GM19468 (cell line): ENCODE results near the gene WIPI1.

Experiments used
- ATAC-seq: cut with Tn5 transposase; IDR thresholded peaks from one replicate; pipeline ENCODE4 v1.9.1; 2021; ENCODE audit warnings: mild to moderate bottlenecking, moderate library complexity, moderate number of reproducible peaks; ENCODE audit not compliant: unreplicated experiment; ENCODE audit errors: extremely low read depth

The WIPI1 gene

DNA sequence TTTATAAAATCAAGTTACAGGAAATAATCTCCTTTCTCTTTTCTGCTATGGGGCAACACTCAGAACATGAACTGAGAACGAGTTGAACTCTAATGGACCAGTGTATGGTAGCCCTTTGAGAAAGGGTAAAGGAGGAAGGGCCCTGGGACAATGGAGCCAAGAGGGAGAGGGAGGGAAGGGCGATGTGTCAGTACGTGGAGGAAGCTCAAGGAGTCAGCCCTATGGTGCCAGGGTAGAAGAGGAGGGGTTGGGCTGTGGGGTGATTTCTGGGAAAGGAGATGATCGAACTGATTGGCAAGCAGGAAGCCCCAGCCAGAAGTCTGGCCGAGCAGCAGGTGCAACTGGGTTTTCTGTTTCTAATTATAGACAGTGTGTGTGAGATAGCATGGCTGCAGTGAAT lies 4.3 kb upstream of the WIPI1 start:
- no peak for ATAC-seq

DNA sequence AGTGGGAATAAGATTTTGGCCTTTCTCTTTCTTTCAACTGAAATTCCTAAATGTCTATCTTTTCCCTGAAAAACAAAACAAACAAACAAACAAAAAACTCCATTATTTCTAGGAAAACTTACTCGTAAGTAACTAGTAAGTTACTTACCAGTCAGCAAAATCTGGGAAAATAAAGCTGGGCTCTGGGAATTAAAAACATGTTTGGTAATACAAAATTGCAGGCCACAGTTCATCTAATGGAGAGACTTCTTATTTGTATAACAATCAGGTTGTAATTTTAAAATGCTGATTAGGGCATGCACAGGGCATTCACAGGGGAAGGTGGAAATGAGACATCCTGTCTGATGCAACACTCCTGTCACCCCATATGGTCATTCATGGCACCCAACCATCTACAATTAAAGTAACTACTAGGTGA lies 3.8 kb upstream of the WIPI1 start:
- no peak for ATAC-seq

GRCh38 chr17:68460715-68461114 lies 3.4 kb upstream of the WIPI1 start:
- ATAC-seq, result no peak

DNA sequence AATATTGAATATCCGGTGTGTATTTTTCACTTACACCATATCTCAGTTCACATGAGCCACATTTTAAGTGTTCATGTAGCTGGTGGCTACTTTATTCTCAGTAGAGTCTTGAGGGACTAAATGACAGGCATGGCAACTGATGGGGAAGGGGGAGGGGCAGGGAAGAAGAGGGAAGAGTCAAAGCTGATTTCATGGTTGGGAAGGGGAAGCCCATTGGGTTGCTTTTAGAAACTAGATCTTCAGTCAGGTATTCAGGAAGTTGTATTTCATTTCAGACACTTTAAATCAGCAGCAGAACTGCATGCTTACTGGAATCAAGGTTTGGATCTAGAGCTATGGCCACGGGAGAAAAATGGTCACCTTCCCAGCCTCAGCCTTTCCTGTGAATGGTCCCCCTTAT lies 2.9 kb upstream of the WIPI1 start:
- no peak for ATAC-seq

- peak; percentile 7 for ATAC-seq
Measured at GRCh38 chr17:68459037-68459639, 1.8 kb upstream of the WIPI1 start.

GRCh38 chr17:68458260-68459036 lies 1.2 kb upstream of the WIPI1 start:
- ATAC-seq, result no peak

- peak; percentile 72 for ATAC-seq
Measured at GRCh38 chr17:68457539-68458259, 403 bp upstream of the WIPI1 start.

- ATAC-seq, result no peak
Measured at GRCh38 chr17:68456339-68457167, 743 bp downstream of the WIPI1 start.

GRCh38 chr17:68455901-68456338 lies 1.4 kb downstream of the WIPI1 start:
- no peak for ATAC-seq

GRCh38 chr17:68453991-68454665 lies 3.2 kb downstream of the WIPI1 start:
- no peak for ATAC-seq

DNA sequence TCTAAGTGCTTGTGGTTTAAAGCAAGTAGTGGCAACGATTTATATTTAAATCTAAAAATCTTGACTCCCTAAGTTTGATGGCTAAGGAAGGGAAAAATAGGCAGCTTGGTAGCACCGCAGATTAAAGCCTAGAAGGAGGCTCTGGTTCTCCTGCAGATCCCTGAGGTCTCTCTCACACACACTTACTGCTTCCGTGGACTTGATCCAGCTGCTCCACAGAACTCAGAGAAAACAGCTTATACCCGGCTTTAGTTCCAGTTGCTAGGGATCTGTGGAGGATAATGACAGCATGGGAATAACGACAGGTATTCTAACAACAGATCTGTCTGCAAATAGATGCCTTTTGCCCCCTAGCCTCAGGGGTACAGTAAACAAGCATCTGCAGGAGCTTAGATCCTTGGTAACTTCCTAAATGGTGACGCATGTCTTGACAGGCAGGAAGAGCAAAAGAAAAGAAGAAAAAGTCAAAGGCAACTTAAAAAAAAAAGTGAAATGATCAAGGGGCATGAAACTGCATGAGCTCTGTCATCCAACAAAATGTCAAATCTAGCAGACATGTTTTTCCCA lies 4.5 kb downstream of the WIPI1 start:
- no peak for ATAC-seq

- ATAC-seq, result no peak
Measured at GRCh38 chr17:68451670-68452354, 5.5 kb downstream of the WIPI1 start.

- ATAC-seq, result no peak
Measured at GRCh38 chr17:68450801-68451200, 6.5 kb downstream of the WIPI1 start.

GRCh38 chr17:68450391-68450790 lies 6.9 kb downstream of the WIPI1 start:
- no peak for ATAC-seq

- no peak for ATAC-seq
Measured at GRCh38 chr17:68449021-68449739, 8.1 kb downstream of the WIPI1 start.

DNA sequence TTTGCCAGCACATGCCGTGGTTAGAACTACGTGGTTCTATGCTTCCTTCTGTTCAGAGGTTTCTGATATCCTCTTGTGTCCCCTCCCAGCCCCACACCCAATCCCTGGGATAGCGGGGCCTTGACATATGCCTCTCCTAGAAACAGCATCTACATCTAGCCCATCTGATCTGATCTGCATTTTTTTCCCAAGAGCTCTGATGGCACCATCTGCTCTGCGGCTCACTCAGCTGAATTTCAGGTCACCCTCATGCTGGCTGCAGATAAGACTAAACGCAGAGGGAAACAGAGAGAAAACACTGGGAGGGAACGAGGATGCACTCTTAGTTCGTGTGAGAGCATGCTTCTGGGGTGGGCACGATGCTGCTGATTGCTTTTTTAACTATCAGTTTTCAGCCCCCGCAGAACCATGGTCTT lies 10.7 kb downstream of the WIPI1 start:
- ATAC-seq, result no peak

- no peak for ATAC-seq
Measured at GRCh38 chr17:68445671-68446070, 11.6 kb downstream of the WIPI1 start.

- ATAC-seq, result no peak
Measured at GRCh38 chr17:68443972-68444464, 13.3 kb downstream of the WIPI1 start.
